Natural killer cell (primary cell): ENCODE results near the gene RAB5IF. TPM values are rescaled to one million over a fixed set of nuclear protein-coding genes. Genes with fewer than 3 reads are reported as not detected.

Experiments
- ATAC-seq, 3 donors: fragments of 150-1000 bp in 2 of 3; fragments of 200-7000 bp in 1 of 3; cut with Tn5 transposase; 1 replicate in 1 of 3; 2 replicates in 2 of 3; pipeline ENCODE4 v1.10.0; 2021; ENCODE audit warnings: mild to moderate bottlenecking in 2 of 3, moderate library complexity in 2 of 3
- DNase-seq, 2 donors: peaks; one replicate each; pipeline versions ENCODE4 v3.0.0 to v3.0.0-alpha.2; 2013 to 2021; ENCODE audit warnings: mixed read lengths in 1 of 2
- H3K27ac ChIP-seq: one replicate; pipeline ENCODE4 v1.5.1; 2013; ENCODE audit warnings: mild to moderate bottlenecking, low read length
- H3K27me3 ChIP-seq: one replicate; pipeline ENCODE4 v1.6.1; 2013; ENCODE audit warnings: low read length; ENCODE audit not compliant: control insufficient read depth, insufficient read depth
- H3K36me3 ChIP-seq: one replicate; pipeline ENCODE4 v1.6.1; 2013; ENCODE audit warnings: low read length; ENCODE audit not compliant: control insufficient read depth, insufficient read depth
- H3K4me1 ChIP-seq: one replicate; pipeline ENCODE4 v1.6.1; 2013; ENCODE audit warnings: low read length; ENCODE audit not compliant: control insufficient read depth, insufficient read depth
- H3K4me3 ChIP-seq: one replicate; pipeline ENCODE4 v1.5.1; 2013; ENCODE audit warnings: low read length
- H3K9me3 ChIP-seq: one replicate; pipeline ENCODE4 v1.6.1; 2013; ENCODE audit warnings: low read length; ENCODE audit not compliant: control insufficient read depth, insufficient read depth
- H3K27ac Mint-ChIP-seq, 2 donors: one replicate each; pipeline ENCODE4 v1.8.0; 2022; ENCODE audit warnings: mild to moderate bottlenecking in 2 of 2, mixed read lengths in 2 of 2, moderate library complexity in 1 of 2
- H3K27me3 Mint-ChIP-seq, 2 donors: one replicate each; pipeline ENCODE4 v1.8.0; 2022; ENCODE audit warnings: low read depth in 2 of 2, mixed read lengths in 2 of 2
- H3K36me3 Mint-ChIP-seq: one replicate; pipeline ENCODE4 v1.8.0; 2022; ENCODE audit warnings: mixed read lengths
- H3K4me1 Mint-ChIP-seq, 2 donors: one replicate each; pipeline ENCODE4 v1.8.0; 2022; ENCODE audit warnings: mixed read lengths in 2 of 2
- H3K4me3 Mint-ChIP-seq: one replicate; pipeline ENCODE4 v1.8.0; 2022; ENCODE audit warnings: mild to moderate bottlenecking, moderate library complexity, mixed read lengths
- H3K9me3 Mint-ChIP-seq, 2 donors: one replicate each; pipeline ENCODE4 v1.8.0; 2022; ENCODE audit warnings: mixed read lengths in 2 of 2
- CTCF ChIP-seq: fragments of 200-600 bp; IDR thresholded peaks from one replicate; pipeline ENCODE4 v1.8.0; 2022; ENCODE audit warnings: antibody characterized with exemption
- WGBS: methylation state at CpG from one replicate; pipeline ENCODE4 v1.1.7; 2013; ENCODE audit warnings: missing lambda C conversion rate; ENCODE audit not compliant: insufficient coverage; 5-methylcytosine and 5-hydroxymethylcytosine counted together
- intact Hi-C: fragments of 100-400 bp; cut with micrococcal nuclease; formaldehyde crosslinking; loops from one replicate; pipeline ENCODE4 v1.14.2; 2022
- total RNA-seq, 4 donors: library from RNA; stranded (reverse); fragments of 120-200 nt in 1 of 4; gene quantifications; one replicate each; pipeline versions ENCODE4 v1.2.3 to v1.2.4, GENCODE V29; 2013 to 2022

RAB5IF gene
- total RNA-seq, 3 donors from 2014 or later (not counting 1 experiment from before 2014, with no cell fraction given): 158 to 265 (median 247) TPM

GRCh38 chr20:36585410-36586125 is 20.0 kb upstream of the RAB5IF start:
- WGBS: 95% methylated on average over 7 of the region's 8 CpGs
- Mint-ChIP-seq H3K27ac (no peak overlapping the region), H3K36me3 (no peaks in the 10 kb centered on the region), H3K4me3 (no peak overlapping the region), H3K9me3 (no peaks in the 10 kb centered on the region), H3K27me3 (no peaks in the 10 kb centered on the region), H3K4me1 (peaks cover 0 to 12% of the 10 kb centered on the region in 2 donors)
- no peaks in the 10 kb centered on the region for H3K27me3 ChIP-seq
- H3K4me3 ChIP-seq: no peak overlapping the region
- ATAC-seq (no peak), DNase-seq (no peak)
- H3K36me3 ChIP-seq: peaks cover 17% of the 10 kb centered on the region
- H3K27ac ChIP-seq: no peak overlapping the region
- no peaks in the 10 kb centered on the region for H3K4me1 ChIP-seq
- no peaks in the 10 kb centered on the region for H3K9me3 ChIP-seq
- intact Hi-C loops: no loop called here
- TF ChIP-seq CTCF: no peak

GRCh38 chr20:36587388-36588070 is 18.1 kb upstream of the RAB5IF start:
- no peak overlapping the region for H3K27ac ChIP-seq
- no peak overlapping the region for H3K4me3 Mint-ChIP-seq
- TF ChIP-seq CTCF: no peak
- ATAC-seq: peak in 2 of 3 donors; percentile 10
- peaks cover 0 to 12% of the 10 kb centered on the region in 2 donors for H3K4me1 Mint-ChIP-seq
- H3K36me3 ChIP-seq: peaks cover 11% of the 10 kb centered on the region
- H3K9me3 Mint-ChIP-seq: no peaks in the 10 kb centered on the region
- no peaks in the 10 kb centered on the region for H3K9me3 ChIP-seq
- WGBS: 70% methylated on average over 3 of the region's 3 CpGs
- peaks cover 6% of the 10 kb centered on the region for H3K4me1 ChIP-seq
- H3K27me3 Mint-ChIP-seq: no peaks in the 10 kb centered on the region
- H3K36me3 Mint-ChIP-seq: no peaks in the 10 kb centered on the region
- no peaks in the 10 kb centered on the region for H3K27me3 ChIP-seq
- H3K4me3 ChIP-seq: no peak overlapping the region
- no peak overlapping the region for H3K27ac Mint-ChIP-seq
- DNase-seq: no peak
- intact Hi-C loops: no loop called here

- Mint-ChIP-seq H3K4me1 (peaks cover 10 to 26% of the 10 kb centered on the region in 2 donors), H3K27me3 (no peaks in the 10 kb centered on the region), H3K4me3 (no peak overlapping the region), H3K9me3 (no peaks in the 10 kb centered on the region), H3K36me3 (no peaks in the 10 kb centered on the region), H3K27ac (no peak overlapping the region)
- H3K4me1 ChIP-seq: peaks cover 32% of the 10 kb centered on the region
- no peak for DNase-seq
- no peak overlapping the region for H3K4me3 ChIP-seq
- no peaks in the 10 kb centered on the region for H3K9me3 ChIP-seq
- ATAC-seq: no peak
- WGBS: 97% methylated on average over 5 of the region's 5 CpGs
- no peaks in the 10 kb centered on the region for H3K27me3 ChIP-seq
- no peak for TF ChIP-seq CTCF
- H3K27ac ChIP-seq: no peak overlapping the region
- H3K36me3 ChIP-seq: peaks cover 3% of the 10 kb centered on the region
- intact Hi-C loops: no loop called here
Measured at GRCh38 chr20:36591281-36591680, 14.3 kb upstream of the RAB5IF start.
